ENCODE data around the gene TFPI.

The TFPI gene

DNA sequence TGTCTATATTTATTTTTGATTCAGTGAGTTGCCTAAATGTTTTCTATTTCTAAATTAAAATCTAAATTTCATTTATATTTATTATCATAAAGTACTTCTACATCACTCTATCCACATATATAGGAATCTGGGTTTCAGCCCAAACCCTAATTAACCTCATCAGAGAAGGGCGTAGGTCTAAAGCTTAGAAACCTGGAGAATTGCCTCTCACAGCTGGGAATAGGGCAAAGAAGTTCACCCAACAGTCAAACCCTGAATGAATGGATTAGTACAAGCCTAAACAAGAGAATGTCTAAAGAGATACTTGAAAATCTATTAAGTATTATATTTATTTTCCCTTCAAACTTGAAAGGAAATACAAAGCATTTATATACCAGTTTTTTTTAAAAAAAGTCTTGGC lies 26.2 kb downstream of the TFPI start:
- DNase-seq (ENCODE audit: low read depth, low spot score), result no peak
- H3K4me3 ChIP-seq (ENCODE audit: low read depth, low read length), result no peak overlapping the region
- in situ Hi-C loops (cut with HindIII; ENCODE audit: low sequenced_read_pairs), result no loop called here
- TF ChIP-seq, protein P1, sequence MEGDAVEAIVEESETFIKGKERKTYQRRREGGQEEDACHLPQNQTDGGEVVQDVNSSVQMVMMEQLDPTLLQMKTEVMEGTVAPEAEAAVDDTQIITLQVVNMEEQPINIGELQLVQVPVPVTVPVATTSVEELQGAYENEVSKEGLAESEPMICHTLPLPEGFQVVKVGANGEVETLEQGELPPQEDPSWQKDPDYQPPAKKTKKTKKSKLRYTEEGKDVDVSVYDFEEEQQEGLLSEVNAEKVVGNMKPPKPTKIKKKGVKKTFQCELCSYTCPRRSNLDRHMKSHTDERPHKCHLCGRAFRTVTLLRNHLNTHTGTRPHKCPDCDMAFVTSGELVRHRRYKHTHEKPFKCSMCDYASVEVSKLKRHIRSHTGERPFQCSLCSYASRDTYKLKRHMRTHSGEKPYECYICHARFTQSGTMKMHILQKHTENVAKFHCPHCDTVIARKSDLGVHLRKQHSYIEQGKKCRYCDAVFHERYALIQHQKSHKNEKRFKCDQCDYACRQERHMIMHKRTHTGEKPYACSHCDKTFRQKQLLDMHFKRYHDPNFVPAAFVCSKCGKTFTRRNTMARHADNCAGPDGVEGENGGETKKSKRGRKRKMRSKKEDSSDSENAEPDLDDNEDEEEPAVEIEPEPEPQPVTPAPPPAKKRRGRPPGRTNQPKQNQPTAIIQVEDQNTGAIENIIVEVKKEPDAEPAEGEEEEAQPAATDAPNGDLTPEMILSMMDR (IDR thresholded peaks at IDR 0.05; ENCODE audit: low read depth, low read length), result no peak

DNA sequence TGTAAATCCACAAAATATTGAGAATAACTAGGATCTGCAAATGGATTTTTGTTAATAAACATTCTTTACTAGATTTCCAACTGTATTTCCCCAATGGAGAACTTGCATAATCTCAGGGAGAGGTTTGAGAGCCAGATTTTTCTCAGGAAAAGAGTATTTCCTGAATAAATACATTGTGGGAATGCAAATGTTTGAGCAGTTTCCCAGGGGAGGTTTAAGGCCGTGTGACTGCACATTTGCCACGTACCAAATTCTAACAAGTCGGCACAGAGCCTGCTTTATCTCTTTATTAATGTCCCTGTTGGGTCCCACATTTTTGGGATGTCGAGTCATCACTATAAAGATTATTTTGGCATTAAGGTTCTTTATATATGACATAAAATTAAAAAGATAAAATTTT lies 27.0 kb downstream of the TFPI start:
- no peak overlapping the region for H3K4me3 ChIP-seq (ENCODE audit: low read depth, low read length)
- in situ Hi-C loops (cut with HindIII; ENCODE audit: low sequenced_read_pairs), result no loop called here
- TF ChIP-seq, protein P1 (IDR thresholded peaks at IDR 0.05; ENCODE audit: low read depth, low read length), result no peak
- DNase-seq (ENCODE audit: low read depth, low spot score), result peak; percentile 79

DNA sequence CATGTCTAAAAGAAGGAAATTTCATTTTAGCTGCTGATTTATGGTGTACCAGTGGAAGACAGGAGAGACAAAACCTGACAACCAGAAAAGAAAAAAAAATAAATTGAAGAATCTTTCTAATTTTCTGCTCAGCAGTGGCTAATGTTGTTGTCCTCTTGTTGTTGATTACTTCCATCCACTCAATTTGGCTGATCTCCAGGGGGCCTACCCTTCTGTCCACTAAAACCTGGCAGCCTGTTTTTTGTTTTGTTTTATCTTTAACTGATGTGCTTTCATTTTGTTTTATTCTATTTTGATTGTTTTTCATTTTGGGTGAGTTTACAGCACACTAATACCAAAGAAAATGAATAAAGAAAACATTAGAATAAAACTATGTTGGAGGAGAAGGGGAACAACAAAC lies 27.4 kb downstream of the TFPI start:
- DNase-seq (ENCODE audit: low read depth, low spot score), result no peak
- in situ Hi-C loops (cut with HindIII; ENCODE audit: low sequenced_read_pairs), result no loop called here
- TF ChIP-seq, protein P1 (IDR thresholded peaks at IDR 0.05; ENCODE audit: low read depth, low read length), result no peak
- H3K4me3 ChIP-seq (ENCODE audit: low read depth, low read length), result no peak overlapping the region

DNA sequence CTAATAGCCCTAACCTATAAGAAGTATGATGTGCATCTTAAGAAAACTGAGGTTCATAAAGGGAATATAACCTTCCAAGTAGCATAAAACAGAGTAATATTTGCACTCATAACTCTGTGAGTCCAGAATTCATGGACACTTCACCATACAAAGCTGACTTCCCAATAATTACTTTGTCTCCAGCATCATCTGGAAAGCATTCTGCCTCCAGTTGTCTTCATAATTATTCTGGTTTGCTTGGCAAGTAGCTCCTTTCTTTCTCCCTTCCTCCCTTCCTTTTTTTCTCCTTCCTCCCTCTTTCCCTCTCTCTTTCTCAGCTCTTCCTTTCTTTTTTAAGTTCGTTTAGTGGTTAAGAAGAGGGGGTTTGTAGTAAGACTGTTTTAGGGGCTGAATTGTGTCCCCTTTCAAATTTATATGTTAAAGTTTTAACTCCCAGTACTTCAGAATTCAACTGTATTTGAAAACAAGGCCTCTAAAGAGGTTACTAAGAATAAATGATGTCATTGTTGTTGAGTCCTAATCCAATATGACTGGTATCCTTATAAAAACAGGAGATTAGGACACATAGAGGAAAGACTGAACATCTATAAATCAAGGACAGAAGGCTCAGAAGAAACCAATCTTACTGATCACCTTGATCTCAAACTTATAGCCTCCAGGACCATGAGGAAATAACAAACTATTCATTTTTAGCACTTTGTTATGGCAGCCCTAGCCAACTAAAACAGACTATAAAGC lies 28.9 kb downstream of the TFPI start:
- no peak overlapping the region for H3K4me3 ChIP-seq (ENCODE audit: low read depth, low read length)
- in situ Hi-C loops (cut with HindIII; ENCODE audit: low sequenced_read_pairs), result no loop called here
- TF ChIP-seq, protein P1 (IDR thresholded peaks at IDR 0.05; ENCODE audit: low read depth, low read length), result no peak
- DNase-seq (ENCODE audit: low read depth, low spot score), result no peak

DNA sequence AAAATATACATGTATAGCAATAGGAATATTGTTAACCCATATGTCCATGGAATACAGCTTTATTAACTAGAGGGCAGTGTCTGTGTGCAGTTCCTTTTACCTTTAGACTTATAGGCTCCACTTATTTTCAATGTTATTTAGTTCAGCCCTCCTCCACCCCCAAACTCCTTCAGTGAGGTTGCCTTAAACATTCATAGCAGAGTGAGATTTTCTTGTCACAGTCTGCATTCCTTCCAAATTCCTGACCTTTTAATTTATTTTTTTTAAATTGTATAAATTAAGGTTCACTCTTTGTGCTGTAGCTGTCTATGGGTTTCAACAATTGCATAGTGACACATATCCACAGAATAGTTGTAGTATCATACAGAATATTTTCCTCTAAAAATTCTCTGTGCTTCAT lies 30.9 kb downstream of the TFPI start:
- TF ChIP-seq, protein P1 (IDR thresholded peaks at IDR 0.05; ENCODE audit: low read depth, low read length), result no peak
- H3K4me3 ChIP-seq (ENCODE audit: low read depth, low read length), result no peak overlapping the region
- in situ Hi-C loops (cut with HindIII; ENCODE audit: low sequenced_read_pairs), result no loop called here
- DNase-seq (ENCODE audit: low read depth, low spot score), result no peak

DNA sequence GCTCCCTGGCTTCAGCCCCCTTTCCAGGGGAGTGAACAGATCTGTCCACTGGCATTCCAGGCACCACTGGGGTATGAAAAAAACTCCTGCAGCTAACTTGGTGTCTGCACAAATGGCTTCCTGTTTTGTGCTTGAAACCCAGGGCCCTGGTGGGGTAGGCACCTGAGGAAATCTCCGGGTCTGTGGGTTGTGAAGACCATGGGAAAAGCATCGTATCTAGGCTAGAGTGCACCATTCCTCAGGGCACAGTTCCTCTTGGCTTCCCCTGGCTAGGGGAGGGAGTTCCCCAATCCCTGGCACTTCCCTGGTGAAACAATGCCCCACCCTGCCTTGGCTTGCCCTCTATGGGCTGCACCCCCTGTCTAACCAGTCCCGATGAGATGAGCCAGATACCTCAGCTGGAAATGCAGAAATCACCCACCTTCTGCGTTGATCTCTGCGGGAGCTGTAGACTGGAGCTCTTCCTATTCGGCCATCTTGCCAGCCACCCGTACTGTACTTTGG lies 34.1 kb downstream of the TFPI start:
- H3K4me3 ChIP-seq (ENCODE audit: low read depth, low read length), result no peak overlapping the region
- in situ Hi-C loops (cut with HindIII; ENCODE audit: low sequenced_read_pairs), result no loop called here
- TF ChIP-seq, protein P1 (IDR thresholded peaks at IDR 0.05; ENCODE audit: low read depth, low read length), result no peak
- no peak for DNase-seq (ENCODE audit: low read depth, low spot score)
